NAMALWA (cell line): ENCODE data around the gene LAMB2.

Experiments used
- DNase-seq: peaks from one replicate; pipeline ENCODE4 v3.0.0-alpha.2; 2015; ENCODE audit warnings: low spot score

LAMB2 gene

GRCh38 chr3:49132437-49133225 lies at the start of gene LAMB2:
LAMB2 (minus strand) TSS chr3:49133050; CDS start chr3:49132867, 183 bp downstream.
- DNase-seq: no peak

- no peak for DNase-seq
Observed at GRCh38 chr3:49181351-49181750, 48.5 kb upstream of the LAMB2 start.

GRCh38 chr3:49180116-49180515 lies 47.3 kb upstream of the LAMB2 start:
- DNase-seq: no peak

- DNase-seq: no peak
Observed at GRCh38 chr3:49177073-49177472, 44.2 kb upstream of the LAMB2 start.

GRCh38 chr3:49175530-49175929 lies 42.7 kb upstream of the LAMB2 start:
- DNase-seq: no peak

- DNase-seq: no peak
Observed at GRCh38 chr3:49174397-49174985, 41.6 kb upstream of the LAMB2 start.

GRCh38 chr3:49173792-49174170 lies 40.9 kb upstream of the LAMB2 start:
- no peak for DNase-seq

- DNase-seq: no peak
Observed at GRCh38 chr3:49173116-49173791, 40.4 kb upstream of the LAMB2 start.

GRCh38 chr3:49172551-49173041 lies 39.7 kb upstream of the LAMB2 start:
- DNase-seq: no peak

GRCh38 chr3:49171775-49172500 lies 39.1 kb upstream of the LAMB2 start:
- DNase-seq: no peak

GRCh38 chr3:49171119-49171774 lies 38.4 kb upstream of the LAMB2 start, which contains the start of gene KLHDC8B:
KLHDC8B (plus strand) TSS chr3:49171598; CDS start chr3:49172770, 1,172 bp downstream.
- DNase-seq: peak; percentile 61

GRCh38 chr3:49170744-49171118 lies 37.9 kb upstream of the LAMB2 start:
- no peak for DNase-seq

- DNase-seq: no peak
Observed at GRCh38 chr3:49166752-49167556, 34.1 kb upstream of the LAMB2 start.

GRCh38 chr3:49165771-49166751 lies 33.2 kb upstream of the LAMB2 start, which contains the start of gene CCDC71:
CCDC71 (minus strand) TSS chr3:49166331; CDS start chr3:49164208, 2,123 bp downstream.
- peak; percentile 59 for DNase-seq

GRCh38 chr3:49164983-49165720 lies 32.3 kb upstream of the LAMB2 start:
- DNase-seq: peak; percentile 6

GRCh38 chr3:49163609-49164008 lies 30.8 kb upstream of the LAMB2 start:
- DNase-seq: no peak

GRCh38 chr3:49162751-49163419 lies 30.0 kb upstream of the LAMB2 start:
- no peak for DNase-seq
